HG02852 (cell line): ENCODE data around the gene COX8C.
"Not testable (repeated sequence)": the region's sequence is repeated elsewhere in the genome, so short reads cannot be mapped to it uniquely, and the experiment has no call there.

Experiments
- ATAC-seq: cut with Tn5 transposase; IDR thresholded peaks from one replicate; pipeline ENCODE4 v1.9.1; 2021; ENCODE audit warnings: mild to moderate bottlenecking, moderate library complexity; ENCODE audit not compliant: unreplicated experiment

COX8C gene

GRCh38 chr14:93319958-93320357, 27.0 kb upstream of the COX8C start:
- ATAC-seq: no peak

GRCh38 chr14:93320489-93320888, 26.5 kb upstream of the COX8C start:
- no peak for ATAC-seq

GRCh38 chr14:93322929-93323599, 23.9 kb upstream of the COX8C start:
- ATAC-seq: no peak

- ATAC-seq: no peak
These were observed 23.3 kb upstream of the COX8C start for GRCh38 chr14:93323600-93324174.

GRCh38 chr14:93326196-93326595, 20.8 kb upstream of the COX8C start:
- ATAC-seq: no peak

GRCh38 chr14:93328546-93328945, 18.4 kb upstream of the COX8C start:
- ATAC-seq: no peak

- ATAC-seq: no peak
These were observed 16.9 kb upstream of the COX8C start for GRCh38 chr14:93329965-93330608.

- ATAC-seq: no peak
These were observed 16.4 kb upstream of the COX8C start for GRCh38 chr14:93330609-93331000.

- ATAC-seq: no peak
These were observed 15.8 kb upstream of the COX8C start for GRCh38 chr14:93331002-93331727.

GRCh38 chr14:93331728-93332396, 15.1 kb upstream of the COX8C start:
- ATAC-seq: peak; percentile 6

- ATAC-seq: peak; percentile 65
These were observed 14.6 kb upstream of the COX8C start for GRCh38 chr14:93332397-93332852.

GRCh38 chr14:93332853-93333630, 13.9 kb upstream of the COX8C start, which contains the start of gene BTBD7:
Gene BTBD7, minus strand, starts transcription at chr14:93333036. Its CDS starts 36,985 bp downstream, at chr14:93296051.
- ATAC-seq: peak; percentile 79

- ATAC-seq: no peak
These were observed 13.3 kb upstream of the COX8C start for GRCh38 chr14:93333631-93334103.

GRCh38 chr14:93337143-93337753, 9.7 kb upstream of the COX8C start:
- no peak for ATAC-seq

- ATAC-seq: no peak
These were observed 9.1 kb upstream of the COX8C start for GRCh38 chr14:93337884-93338283.

GRCh38 chr14:93343266-93343665, 3.7 kb upstream of the COX8C start:
- ATAC-seq: no peak

GRCh38 chr14:93343797-93344196, 3.2 kb upstream of the COX8C start:
- ATAC-seq: no peak

- ATAC-seq: no peak
These were observed 868 bp downstream of the COX8C start for GRCh38 chr14:93347850-93348249.

GRCh38 chr14:93348292-93348691, 1.3 kb downstream of the COX8C start:
- no peak for ATAC-seq

- not testable (repeated sequence) for ATAC-seq
These were observed 7.9 kb downstream of the COX8C start for GRCh38 chr14:93354873-93355272.
